ENCODE measurements around the gene LBR. TPM values are rescaled to one million over a fixed set of nuclear protein-coding genes. Genes with fewer than 3 reads are reported as not detected.

The LBR gene
- total RNA-seq, 1 donor from 2014 or later, result 51.7 TPM

DNA sequence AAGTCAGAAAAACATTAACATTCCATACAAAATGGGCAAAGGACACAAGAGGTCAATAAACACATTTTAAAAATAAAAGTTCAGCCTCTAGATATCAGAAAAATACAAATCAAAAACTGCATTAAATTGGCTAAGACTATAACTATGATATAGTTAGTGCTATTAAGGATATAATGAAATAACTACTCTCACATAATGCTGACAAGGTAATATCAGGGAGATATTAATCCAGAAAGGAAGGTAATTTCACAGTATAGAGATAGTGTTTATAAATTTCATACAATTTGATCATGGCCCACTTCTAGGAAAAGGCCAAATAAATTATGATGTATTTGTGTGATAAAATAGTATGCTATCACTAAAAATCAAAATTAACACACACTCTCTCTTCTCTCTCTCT is 61.8 kb downstream of the LBR start:
- H3K4me3 ChIP-seq (ENCODE audit: low read depth, low read length), result no peak overlapping the region
- TF ChIP-seq, protein P1, sequence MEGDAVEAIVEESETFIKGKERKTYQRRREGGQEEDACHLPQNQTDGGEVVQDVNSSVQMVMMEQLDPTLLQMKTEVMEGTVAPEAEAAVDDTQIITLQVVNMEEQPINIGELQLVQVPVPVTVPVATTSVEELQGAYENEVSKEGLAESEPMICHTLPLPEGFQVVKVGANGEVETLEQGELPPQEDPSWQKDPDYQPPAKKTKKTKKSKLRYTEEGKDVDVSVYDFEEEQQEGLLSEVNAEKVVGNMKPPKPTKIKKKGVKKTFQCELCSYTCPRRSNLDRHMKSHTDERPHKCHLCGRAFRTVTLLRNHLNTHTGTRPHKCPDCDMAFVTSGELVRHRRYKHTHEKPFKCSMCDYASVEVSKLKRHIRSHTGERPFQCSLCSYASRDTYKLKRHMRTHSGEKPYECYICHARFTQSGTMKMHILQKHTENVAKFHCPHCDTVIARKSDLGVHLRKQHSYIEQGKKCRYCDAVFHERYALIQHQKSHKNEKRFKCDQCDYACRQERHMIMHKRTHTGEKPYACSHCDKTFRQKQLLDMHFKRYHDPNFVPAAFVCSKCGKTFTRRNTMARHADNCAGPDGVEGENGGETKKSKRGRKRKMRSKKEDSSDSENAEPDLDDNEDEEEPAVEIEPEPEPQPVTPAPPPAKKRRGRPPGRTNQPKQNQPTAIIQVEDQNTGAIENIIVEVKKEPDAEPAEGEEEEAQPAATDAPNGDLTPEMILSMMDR (conservative IDR thresholded peaks at IDR 0.05; ENCODE audit: low read depth, low read length), result no peak
- no peak for DNase-seq (ENCODE audit: low read depth)

DNA sequence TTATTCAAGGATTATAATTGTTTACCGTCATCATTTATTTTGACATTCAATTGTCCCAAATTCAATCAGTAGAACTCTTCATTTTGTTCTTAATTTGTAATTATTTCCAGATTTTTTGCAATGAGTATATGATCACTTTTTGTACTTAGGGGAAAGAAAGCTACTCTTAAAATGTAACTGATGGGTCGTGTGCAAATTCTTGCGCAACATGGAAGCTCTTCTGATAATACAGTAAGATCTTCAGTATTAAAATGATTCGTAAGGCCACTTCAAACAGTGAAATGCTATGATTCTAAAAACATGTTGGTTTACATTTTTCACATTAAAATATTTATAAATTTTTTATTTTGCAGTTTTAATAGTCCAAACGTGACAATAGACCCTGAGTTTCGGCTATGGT is 63.4 kb downstream of the LBR start:
- TF ChIP-seq, protein P1 (conservative IDR thresholded peaks at IDR 0.05; ENCODE audit: low read depth, low read length), result no peak
- no peak overlapping the region for H3K4me3 ChIP-seq (ENCODE audit: low read depth, low read length)
- DNase-seq (ENCODE audit: low read depth), result no peak

DNA sequence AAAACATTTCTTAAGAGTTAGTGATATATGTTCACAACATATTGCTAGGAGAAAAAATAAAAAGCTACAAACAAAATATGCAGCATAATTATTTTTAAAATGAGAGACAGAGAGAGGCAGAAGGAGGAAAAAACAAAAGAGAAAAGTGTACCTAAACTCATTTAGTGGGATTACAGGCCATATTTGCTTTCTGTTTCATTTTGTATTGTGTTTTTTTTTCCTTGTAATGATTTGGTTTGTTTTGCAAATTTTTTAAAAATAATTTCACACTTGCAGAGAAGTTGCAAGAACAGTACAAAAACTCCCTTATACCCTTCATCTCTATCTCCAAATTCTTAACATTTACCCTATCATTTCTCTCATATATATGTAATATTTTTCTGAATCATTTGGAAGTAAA is 65.0 kb downstream of the LBR start:
- TF ChIP-seq, protein P1 (conservative IDR thresholded peaks at IDR 0.05; ENCODE audit: low read depth, low read length), result no peak
- H3K4me3 ChIP-seq (ENCODE audit: low read depth, low read length), result no peak overlapping the region
- no peak for DNase-seq (ENCODE audit: low read depth)

DNA sequence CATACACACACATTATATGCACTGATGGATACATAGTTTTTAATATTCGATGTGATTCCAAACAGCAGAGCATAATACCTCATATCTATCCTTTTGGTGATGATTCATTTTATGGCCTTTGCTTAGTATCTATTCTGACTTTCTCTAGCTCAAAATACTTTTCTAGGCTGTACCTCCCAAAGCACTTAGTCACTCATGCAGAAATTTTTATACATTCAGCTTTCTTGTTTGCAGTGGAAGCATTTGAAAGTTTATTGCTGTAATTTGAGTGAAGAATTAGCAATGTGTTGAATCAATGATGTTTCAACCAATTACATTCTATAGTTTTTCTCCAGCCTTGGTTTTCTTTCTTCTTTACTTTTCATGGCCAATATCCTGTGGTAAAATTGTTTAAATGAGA is 66.7 kb downstream of the LBR start:
- TF ChIP-seq, protein P1 (conservative IDR thresholded peaks at IDR 0.05; ENCODE audit: low read depth, low read length), result no peak
- no peak for DNase-seq (ENCODE audit: low read depth)

DNA sequence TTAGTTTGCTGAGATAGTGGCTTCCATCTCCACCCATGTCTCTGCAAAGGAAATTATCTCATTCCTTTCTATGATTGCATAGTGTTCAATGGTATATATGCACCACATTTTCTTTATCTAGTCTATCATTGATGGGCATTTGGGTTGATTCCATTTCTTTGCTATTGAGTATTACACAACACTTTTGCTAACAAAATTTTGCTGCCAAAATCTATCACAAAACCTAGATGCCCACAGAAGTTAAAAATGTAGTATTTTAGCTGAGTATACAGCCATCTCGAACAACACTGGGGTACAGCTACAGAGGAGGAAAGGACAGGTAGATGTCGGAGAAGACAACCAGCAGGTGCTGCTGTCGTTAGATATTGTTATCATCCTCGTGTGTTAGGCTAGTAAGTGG is 67.7 kb downstream of the LBR start:
- no peak overlapping the region for H3K4me3 ChIP-seq (ENCODE audit: low read depth, low read length)
- TF ChIP-seq, protein P1 (conservative IDR thresholded peaks at IDR 0.05; ENCODE audit: low read depth, low read length), result no peak
- no peak for DNase-seq (ENCODE audit: low read depth)

More for the DNA sequence above, 66.7 kb downstream of the LBR start:
- no peak overlapping the region for H3K4me3 ChIP-seq (ENCODE audit: low read depth, low read length)

DNA sequence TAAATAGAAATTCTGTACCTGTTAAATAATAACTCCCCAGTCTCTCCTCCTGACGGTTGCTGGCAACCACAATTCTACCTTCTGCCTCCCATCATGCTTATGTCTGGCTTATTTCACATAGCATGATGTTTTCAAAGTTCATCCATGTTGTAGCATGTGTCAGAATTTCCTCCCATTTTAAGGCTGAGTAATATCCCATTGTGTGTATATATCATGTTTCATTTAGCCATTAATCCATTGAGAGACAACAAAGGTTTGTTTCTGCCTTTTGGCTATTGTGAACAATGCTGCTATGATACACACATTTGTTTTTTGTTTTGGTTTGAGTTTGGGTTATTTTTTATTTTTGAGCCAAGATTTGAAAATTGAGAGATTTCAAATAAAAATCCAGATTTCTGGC is 72.0 kb downstream of the LBR start:
- DNase-seq (ENCODE audit: low read depth), result no peak
- no peak overlapping the region for H3K4me3 ChIP-seq (ENCODE audit: low read depth, low read length)
- TF ChIP-seq, protein P1 (conservative IDR thresholded peaks at IDR 0.05; ENCODE audit: low read depth, low read length), result no peak

DNA sequence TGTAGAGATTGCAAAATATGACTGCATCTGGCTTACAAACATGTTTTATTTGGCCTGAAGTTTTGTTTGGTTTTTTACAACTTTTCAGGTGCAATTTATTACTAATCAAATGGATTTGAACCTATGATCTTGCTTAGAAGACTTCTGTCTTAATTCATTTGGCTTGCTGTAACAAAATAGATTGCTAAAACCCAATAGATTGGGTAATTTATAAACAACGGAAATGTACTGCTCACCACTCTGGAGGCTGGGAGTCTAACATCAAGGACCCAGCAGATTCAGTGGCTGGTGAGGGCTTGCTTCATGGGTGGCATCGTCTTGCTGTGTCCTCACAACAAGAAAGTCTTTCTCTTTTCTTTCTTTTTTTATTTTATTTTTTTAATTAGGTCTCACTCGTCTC is 72.9 kb downstream of the LBR start:
- TF ChIP-seq, protein P1 (conservative IDR thresholded peaks at IDR 0.05; ENCODE audit: low read depth, low read length), result no peak
- no peak for DNase-seq (ENCODE audit: low read depth)
- H3K4me3 ChIP-seq (ENCODE audit: low read depth, low read length), result no peak overlapping the region
